ENCODE data around the gene WWOX.

WWOX gene

GRCh38 chr16:78437352-78437968 lies 338.0 kb downstream of the WWOX start:
- peak; percentile 10 for DNase-seq (ENCODE audit: low read depth)

GRCh38 chr16:78438219-78438618 lies 338.8 kb downstream of the WWOX start:
- DNase-seq (ENCODE audit: low read depth): no peak

GRCh38 chr16:78438632-78439031 lies 339.2 kb downstream of the WWOX start:
- DNase-seq (ENCODE audit: low read depth): no peak

GRCh38 chr16:78439646-78440045 lies 340.2 kb downstream of the WWOX start:
- DNase-seq (ENCODE audit: low read depth): no peak

- no peak for DNase-seq (ENCODE audit: low read depth)
These were observed 341.8 kb downstream of the WWOX start for GRCh38 chr16:78441298-78441697.

- DNase-seq (ENCODE audit: low read depth): no peak
These were observed 344.3 kb downstream of the WWOX start for GRCh38 chr16:78443542-78444364.

- DNase-seq (ENCODE audit: low read depth): no peak
These were observed 346.4 kb downstream of the WWOX start for GRCh38 chr16:78445818-78446217.

GRCh38 chr16:78446486-78446885 lies 347.0 kb downstream of the WWOX start:
- DNase-seq (ENCODE audit: low read depth): no peak

- DNase-seq (ENCODE audit: low read depth): no peak
These were observed 347.6 kb downstream of the WWOX start for GRCh38 chr16:78446992-78447563.

- DNase-seq (ENCODE audit: low read depth): no peak
These were observed 349.3 kb downstream of the WWOX start for GRCh38 chr16:78448658-78449271.

GRCh38 chr16:78450255-78450654 lies 350.8 kb downstream of the WWOX start:
- no peak for DNase-seq (ENCODE audit: low read depth)

GRCh38 chr16:78452025-78452555 lies 352.6 kb downstream of the WWOX start:
- no peak for DNase-seq (ENCODE audit: low read depth)

GRCh38 chr16:78455861-78456260 lies 356.4 kb downstream of the WWOX start:
- no peak for DNase-seq (ENCODE audit: low read depth)

GRCh38 chr16:78458588-78458987 lies 359.1 kb downstream of the WWOX start:
- DNase-seq (ENCODE audit: low read depth): no peak

GRCh38 chr16:78460428-78460827 lies 361.0 kb downstream of the WWOX start:
- DNase-seq (ENCODE audit: low read depth): no peak

- no peak for DNase-seq (ENCODE audit: low read depth)
These were observed 361.6 kb downstream of the WWOX start for GRCh38 chr16:78461087-78461486.

GRCh38 chr16:78461496-78462287 lies 362.2 kb downstream of the WWOX start:
- no peak for DNase-seq (ENCODE audit: low read depth)

GRCh38 chr16:78462288-78463208 lies 363.1 kb downstream of the WWOX start:
- no peak for DNase-seq (ENCODE audit: low read depth)

GRCh38 chr16:78463591-78463990 lies 364.1 kb downstream of the WWOX start:
- no peak for DNase-seq (ENCODE audit: low read depth)

GRCh38 chr16:78464833-78465232 lies 365.4 kb downstream of the WWOX start:
- no peak for DNase-seq (ENCODE audit: low read depth)

GRCh38 chr16:78465730-78466129 lies 366.3 kb downstream of the WWOX start:
- no peak for DNase-seq (ENCODE audit: low read depth)

All from activated T-helper 9 cell treated with anti-CD3 and anti-CD28 coated beads, Interleukin-2, amount 50 U/mL, for 16 hours (primary cell).